Ishikawa (cell line): Measurements from ENCODE around the gene ARIH1.

ENCODE experiments used
- CEBPB ChIP-seq: IDR thresholded peaks from 2 replicates; pipeline ENCODE4 v1.6.1; 2012
- CREB1 ChIP-seq: IDR thresholded peaks from 2 replicates; pipeline ENCODE4 v1.6.1; 2012; ENCODE audit warnings: low read depth
- EGR1 ChIP-seq: IDR thresholded peaks from 2 replicates; pipeline ENCODE4 v1.6.1; 2012
- EP300 ChIP-seq: IDR thresholded peaks from 2 replicates; pipeline ENCODE4 v1.6.1; 2012; ENCODE audit warnings: borderline replicate concordance
- FOXM1 ChIP-seq: IDR thresholded peaks from 2 replicates; pipeline ENCODE4 v1.6.1; 2012; ENCODE audit warnings: low read depth, borderline replicate concordance
- NFIC ChIP-seq: IDR thresholded peaks from 2 replicates; pipeline ENCODE4 v1.6.1; 2012
- RAD21 ChIP-seq: IDR thresholded peaks from 2 replicates; pipeline ENCODE4 v1.6.1; 2012; ENCODE audit warnings: low read depth
- TAF1 ChIP-seq: IDR thresholded peaks from 2 replicates; pipeline ENCODE4 v1.6.1; 2012; ENCODE audit warnings: low read depth, mild to moderate bottlenecking
- TCF12 ChIP-seq: IDR thresholded peaks from 2 replicates; pipeline ENCODE4 v1.6.1; 2012; ENCODE audit warnings: low read depth
- TEAD4 ChIP-seq: IDR thresholded peaks from 2 replicates; pipeline ENCODE4 v1.6.1; 2012
- YY1 ChIP-seq: IDR thresholded peaks from 2 replicates; pipeline ENCODE4 v1.6.1; 2012; ENCODE audit warnings: low read depth
- ZBTB7A ChIP-seq: IDR thresholded peaks from 2 replicates; pipeline ENCODE4 v1.6.1; 2012; ENCODE audit warnings: low read depth
- TF ChIP-seq, protein P1 (sequence below): IDR thresholded peaks from 2 replicates; pipeline ENCODE4 v1.6.1; 2012; ENCODE audit warnings: low read depth, mild to moderate bottlenecking
- TF ChIP-seq, protein P2 (sequence below): IDR thresholded peaks from 2 replicates; pipeline ENCODE4 v1.6.1; 2012
- TF ChIP-seq, protein P3 (sequence below): IDR thresholded peaks from 2 replicates; pipeline ENCODE4 v1.6.1; 2012

ARIH1 gene

DNA sequence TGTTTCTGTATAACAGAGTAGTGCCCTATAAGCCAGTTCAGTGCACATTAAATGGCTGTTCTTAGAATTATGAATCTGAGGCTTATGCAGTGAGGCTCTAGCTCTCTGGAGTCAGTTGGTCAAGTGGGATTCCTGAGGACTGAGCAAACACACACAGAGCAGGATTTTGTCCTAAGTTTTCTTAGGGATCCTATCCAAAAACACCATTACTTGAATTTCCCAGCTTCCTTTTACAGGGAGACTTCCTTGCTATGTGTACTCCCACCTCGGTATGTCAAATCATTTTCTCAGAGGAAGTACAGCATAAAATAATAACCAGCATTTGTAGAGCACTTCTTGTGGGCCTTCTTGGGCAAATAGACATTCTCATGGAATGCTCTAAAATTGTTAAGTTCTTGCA is 117.2 kb downstream of the ARIH1 start:
- TF ChIP-seq TAF1 (no peak), FOXM1 (no peak), RAD21 (no peak), EGR1 (no peak), ZBTB7A (no peak), CREB1 (no peak), CEBPB (no peak), YY1 (no peak), TCF12 (no peak), EP300 (no peak), NFIC (no peak), TEAD4 (no peak)
- TF ChIP-seq, protein P1, sequence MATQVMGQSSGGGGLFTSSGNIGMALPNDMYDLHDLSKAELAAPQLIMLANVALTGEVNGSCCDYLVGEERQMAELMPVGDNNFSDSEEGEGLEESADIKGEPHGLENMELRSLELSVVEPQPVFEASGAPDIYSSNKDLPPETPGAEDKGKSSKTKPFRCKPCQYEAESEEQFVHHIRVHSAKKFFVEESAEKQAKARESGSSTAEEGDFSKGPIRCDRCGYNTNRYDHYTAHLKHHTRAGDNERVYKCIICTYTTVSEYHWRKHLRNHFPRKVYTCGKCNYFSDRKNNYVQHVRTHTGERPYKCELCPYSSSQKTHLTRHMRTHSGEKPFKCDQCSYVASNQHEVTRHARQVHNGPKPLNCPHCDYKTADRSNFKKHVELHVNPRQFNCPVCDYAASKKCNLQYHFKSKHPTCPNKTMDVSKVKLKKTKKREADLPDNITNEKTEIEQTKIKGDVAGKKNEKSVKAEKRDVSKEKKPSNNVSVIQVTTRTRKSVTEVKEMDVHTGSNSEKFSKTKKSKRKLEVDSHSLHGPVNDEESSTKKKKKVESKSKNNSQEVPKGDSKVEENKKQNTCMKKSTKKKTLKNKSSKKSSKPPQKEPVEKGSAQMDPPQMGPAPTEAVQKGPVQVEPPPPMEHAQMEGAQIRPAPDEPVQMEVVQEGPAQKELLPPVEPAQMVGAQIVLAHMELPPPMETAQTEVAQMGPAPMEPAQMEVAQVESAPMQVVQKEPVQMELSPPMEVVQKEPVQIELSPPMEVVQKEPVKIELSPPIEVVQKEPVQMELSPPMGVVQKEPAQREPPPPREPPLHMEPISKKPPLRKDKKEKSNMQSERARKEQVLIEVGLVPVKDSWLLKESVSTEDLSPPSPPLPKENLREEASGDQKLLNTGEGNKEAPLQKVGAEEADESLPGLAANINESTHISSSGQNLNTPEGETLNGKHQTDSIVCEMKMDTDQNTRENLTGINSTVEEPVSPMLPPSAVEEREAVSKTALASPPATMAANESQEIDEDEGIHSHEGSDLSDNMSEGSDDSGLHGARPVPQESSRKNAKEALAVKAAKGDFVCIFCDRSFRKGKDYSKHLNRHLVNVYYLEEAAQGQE = no peak
- TF ChIP-seq, protein P2, sequence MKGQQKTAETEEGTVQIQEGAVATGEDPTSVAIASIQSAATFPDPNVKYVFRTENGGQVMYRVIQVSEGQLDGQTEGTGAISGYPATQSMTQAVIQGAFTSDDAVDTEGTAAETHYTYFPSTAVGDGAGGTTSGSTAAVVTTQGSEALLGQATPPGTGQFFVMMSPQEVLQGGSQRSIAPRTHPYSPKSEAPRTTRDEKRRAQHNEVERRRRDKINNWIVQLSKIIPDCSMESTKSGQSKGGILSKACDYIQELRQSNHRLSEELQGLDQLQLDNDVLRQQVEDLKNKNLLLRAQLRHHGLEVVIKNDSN = no peak
- TF ChIP-seq, protein P3, sequence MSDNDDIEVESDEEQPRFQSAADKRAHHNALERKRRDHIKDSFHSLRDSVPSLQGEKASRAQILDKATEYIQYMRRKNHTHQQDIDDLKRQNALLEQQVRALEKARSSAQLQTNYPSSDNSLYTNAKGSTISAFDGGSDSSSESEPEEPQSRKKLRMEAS = no peak

DNA sequence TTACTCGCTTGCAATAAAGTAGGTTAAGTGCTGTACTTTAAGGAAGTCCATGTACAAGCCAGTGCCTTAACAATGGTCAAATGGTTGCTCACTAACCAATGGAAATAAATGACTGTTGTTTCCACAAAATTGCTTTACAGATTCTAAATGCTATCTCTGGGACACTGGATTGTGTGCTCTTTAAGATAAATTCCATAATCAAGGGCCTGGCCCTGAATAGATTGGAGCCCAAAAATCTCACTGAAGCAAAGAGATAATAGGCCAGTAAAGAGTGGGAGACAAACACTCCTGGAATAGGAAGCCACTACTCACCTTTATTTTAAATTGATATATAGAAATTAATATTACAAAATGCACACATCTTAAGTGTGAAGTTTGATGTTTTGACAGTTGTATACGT is 118.0 kb downstream of the ARIH1 start:
- TF ChIP-seq CEBPB = no peak
- TF ChIP-seq YY1 = no peak
- TF ChIP-seq EP300 = no peak
- TF ChIP-seq, protein P2 = no peak
- TF ChIP-seq, protein P3 = no peak
- TF ChIP-seq NFIC = no peak
- no peak for TF ChIP-seq CREB1
- no peak for TF ChIP-seq TEAD4
- no peak for TF ChIP-seq FOXM1
- no peak for TF ChIP-seq TCF12

DNA sequence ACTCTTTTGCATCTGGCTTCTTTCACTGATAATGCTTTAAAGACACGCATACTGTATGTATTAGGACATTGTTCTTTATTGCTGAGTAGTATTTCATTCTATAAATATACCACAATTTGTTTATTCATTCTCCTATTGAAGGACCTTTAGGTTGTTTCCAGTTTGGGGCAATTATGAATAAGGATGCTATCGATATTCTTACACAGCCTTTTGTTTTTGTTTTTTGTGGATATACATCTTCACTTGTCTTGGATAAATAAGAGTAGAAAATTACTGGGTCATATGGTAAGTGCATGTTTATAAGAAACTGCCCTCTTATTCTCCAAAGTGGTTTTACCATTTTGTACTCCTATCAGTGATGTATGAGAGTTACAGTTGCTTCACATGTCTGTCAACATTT is 118.5 kb downstream of the ARIH1 start:
- no peak for TF ChIP-seq TCF12
- no peak for TF ChIP-seq YY1
- TF ChIP-seq NFIC = no peak
- TF ChIP-seq TEAD4 = no peak
- TF ChIP-seq, protein P1 = no peak
- TF ChIP-seq RAD21 = no peak
- no peak for TF ChIP-seq EP300
- TF ChIP-seq, protein P3 = no peak
- TF ChIP-seq CEBPB = no peak

DNA sequence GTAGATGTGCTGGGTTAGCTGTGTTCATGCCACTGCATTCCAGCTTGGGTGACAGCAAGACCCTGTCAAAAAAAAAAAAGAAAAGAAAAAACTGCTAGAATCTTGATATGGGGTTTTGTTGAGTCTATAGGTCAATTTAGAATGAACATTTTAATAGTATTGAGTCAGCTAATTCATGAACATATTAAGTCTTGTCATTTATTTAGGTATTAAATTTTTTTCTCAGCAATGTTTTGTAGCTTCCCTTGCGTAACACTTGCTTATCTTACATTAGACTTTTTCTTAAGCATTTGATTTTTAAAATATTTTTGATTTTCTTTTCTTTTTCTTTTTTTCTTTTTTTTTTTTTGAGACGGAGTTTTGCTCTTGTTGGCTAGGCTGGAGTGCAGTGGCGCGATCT is 119.7 kb downstream of the ARIH1 start:
- no peak for TF ChIP-seq CEBPB
- TF ChIP-seq, protein P2 = no peak
- no peak for TF ChIP-seq EP300
- no peak for TF ChIP-seq TCF12
- no peak for TF ChIP-seq EGR1
- TF ChIP-seq ZBTB7A = no peak

DNA sequence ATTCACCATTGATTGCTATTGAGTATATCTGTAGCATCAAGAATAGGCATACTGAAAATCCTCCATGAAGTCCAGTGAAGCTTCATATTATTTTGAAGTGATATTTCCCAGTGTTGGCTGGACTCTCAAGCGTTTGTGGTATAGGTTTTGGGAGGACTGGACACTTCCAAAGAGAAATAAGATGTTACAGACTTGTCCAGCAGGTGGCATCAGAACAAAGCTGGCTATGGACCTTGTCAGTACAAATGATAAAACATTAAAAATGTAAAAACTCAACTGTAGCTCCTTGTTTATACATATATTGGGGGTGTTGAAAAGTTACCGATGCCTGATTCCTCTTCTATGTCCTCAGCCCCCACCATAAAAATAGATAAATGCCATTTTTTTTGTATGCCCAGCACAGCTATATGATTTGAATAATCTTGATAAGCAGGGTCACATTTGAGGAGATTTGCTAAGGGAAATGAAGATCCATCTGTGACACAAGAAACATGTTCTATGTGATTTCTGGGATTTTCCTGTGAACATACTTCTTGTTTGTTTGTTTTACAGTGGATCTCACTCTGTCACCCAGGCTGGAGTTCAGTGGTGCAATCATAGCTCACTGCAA is 125.8 kb downstream of the ARIH1 start:
- peak; percentile 59 for TF ChIP-seq RAD21
- no peak for TF ChIP-seq YY1
- no peak for TF ChIP-seq ZBTB7A

DNA sequence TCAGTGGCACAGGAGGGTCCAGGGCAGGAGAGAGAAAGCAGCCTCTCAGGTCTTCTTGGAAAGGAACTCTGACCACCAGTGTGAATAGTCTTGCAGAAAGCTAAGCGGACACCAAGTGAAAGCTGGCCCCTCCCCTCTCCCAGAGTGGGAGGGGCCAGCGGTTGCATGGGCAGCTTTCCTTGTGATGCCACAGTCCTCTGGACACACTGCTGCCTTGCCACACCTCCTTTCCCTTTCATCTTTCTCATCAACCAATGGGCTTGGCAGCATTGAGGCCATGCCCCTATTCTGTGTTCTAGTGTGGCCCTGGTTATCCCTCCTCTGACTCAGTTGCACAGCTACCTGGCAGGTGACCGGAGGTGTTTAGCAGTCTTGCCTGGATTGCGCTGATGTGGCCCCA is 130.7 kb downstream of the ARIH1 start:
- TF ChIP-seq ZBTB7A (no peak), EGR1 (no peak), FOXM1 (no peak), CREB1 (no peak), TEAD4 (no peak), NFIC (no peak), CEBPB (no peak), TAF1 (no peak), YY1 (no peak), EP300 (no peak), TCF12 (no peak), RAD21 (no peak)
- TF ChIP-seq, protein P3 = no peak
- TF ChIP-seq, protein P2 = no peak
- TF ChIP-seq, protein P1 = no peak
